ENCODE data around the gene FN3KRP.
"Not testable (repeated sequence)": the region's sequence is repeated elsewhere in the genome, so short reads cannot be mapped to it uniquely, and the experiment has no call there.

The FN3KRP gene

GRCh38 chr17:82709676-82710498 is 6.6 kb upstream of the FN3KRP start:
- no peak for DNase-seq

GRCh38 chr17:82710499-82711232 is 5.8 kb upstream of the FN3KRP start:
- DNase-seq = no peak

GRCh38 chr17:82713071-82713723 is 3.3 kb upstream of the FN3KRP start:
- no peak for DNase-seq

- DNase-seq = no peak
These were observed 2.6 kb downstream of the FN3KRP start for GRCh38 chr17:82718986-82719685.

GRCh38 chr17:82720204-82720603 is 3.7 kb downstream of the FN3KRP start:
- no peak for DNase-seq

GRCh38 chr17:82722341-82723013 is 6.0 kb downstream of the FN3KRP start:
- DNase-seq = no peak

- DNase-seq = no peak
These were observed 6.8 kb downstream of the FN3KRP start for GRCh38 chr17:82723169-82723807.

GRCh38 chr17:82726427-82726826 is 9.9 kb downstream of the FN3KRP start:
- DNase-seq = no peak

GRCh38 chr17:82729479-82730260 is 13.2 kb downstream of the FN3KRP start:
- no peak for DNase-seq

- no peak for DNase-seq
These were observed 15.7 kb downstream of the FN3KRP start for GRCh38 chr17:82732118-82732743.

- no peak for DNase-seq
These were observed 18.7 kb downstream of the FN3KRP start, which contains the start of gene FN3K for GRCh38 chr17:82734987-82735866. Gene FN3K (plus strand): TSS chr17:82735615. CDS start chr17:82735637, 22 bp downstream.

GRCh38 chr17:82736511-82737185 is 20.1 kb downstream of the FN3KRP start:
- no peak for DNase-seq

GRCh38 chr17:82737967-82738877 is 21.7 kb downstream of the FN3KRP start:
- DNase-seq = no peak

GRCh38 chr17:82740906-82741759 is 24.6 kb downstream of the FN3KRP start:
- DNase-seq = no peak

- no peak for DNase-seq
These were observed 27.1 kb downstream of the FN3KRP start for GRCh38 chr17:82743344-82744219.

GRCh38 chr17:82744736-82745135 is 28.2 kb downstream of the FN3KRP start:
- not testable (repeated sequence) for DNase-seq
